LHCN-M2 (cell line): ENCODE measurements around the gene OSBPL9. TPM values are rescaled to one million over a fixed set of nuclear protein-coding genes. Genes with fewer than 3 reads are reported as not detected.
A peak's percentile ranks its signal among the peaks of the same experiment; 100 is the strongest.
"Not testable (repeated sequence)": the region's sequence is repeated elsewhere in the genome, so short reads cannot be mapped to it uniquely, and the experiment has no call there.

Experiments used
- DNase-seq: peaks from one replicate; pipeline ENCODE4 v3.0.0-alpha.2; 2012; ENCODE audit warnings: low read depth
- total RNA-seq: library from RNA; depleted of rRNA; stranded (reverse); fragments of >200 nt; gene quantifications from 2 replicates; pipeline ENCODE4 v1.2.3, GENCODE V29; 2014

Gene OSBPL9
- total RNA-seq, 1 experiment from 2014 or later, result 35.1 TPM

- peak; percentile 88 for DNase-seq
Observed at GRCh38 chr1:51636764-51637522, 20.1 kb downstream of the OSBPL9 start.

- DNase-seq, result no peak
Observed at GRCh38 chr1:51638350-51638749, 21.5 kb downstream of the OSBPL9 start.

- DNase-seq, result no peak
Observed at GRCh38 chr1:51639694-51640093, 22.8 kb downstream of the OSBPL9 start.

GRCh38 chr1:51641096-51641495, 24.2 kb downstream of the OSBPL9 start:
- no peak for DNase-seq

GRCh38 chr1:51642739-51643142, 25.8 kb downstream of the OSBPL9 start:
- DNase-seq, result peak; percentile 87

- no peak for DNase-seq
Observed at GRCh38 chr1:51643362-51643761, 26.5 kb downstream of the OSBPL9 start.

- DNase-seq, result no peak
Observed at GRCh38 chr1:51644020-51644419, 27.1 kb downstream of the OSBPL9 start.

- DNase-seq, result peak; percentile 64
Observed at GRCh38 chr1:51644533-51645197, 27.8 kb downstream of the OSBPL9 start.

- not testable (repeated sequence) for DNase-seq
Observed at GRCh38 chr1:51646592-51646991, 29.7 kb downstream of the OSBPL9 start.

- DNase-seq, result peak; percentile 48
Observed at GRCh38 chr1:51648180-51649109, 31.6 kb downstream of the OSBPL9 start.

GRCh38 chr1:51649593-51650091, 32.8 kb downstream of the OSBPL9 start:
- DNase-seq, result no peak

GRCh38 chr1:51650198-51650597, 33.3 kb downstream of the OSBPL9 start:
- no peak for DNase-seq

GRCh38 chr1:51651552-51651942, 34.7 kb downstream of the OSBPL9 start:
- DNase-seq, result no peak

- no peak for DNase-seq
Observed at GRCh38 chr1:51652599-51652998, 35.7 kb downstream of the OSBPL9 start.

- no peak for DNase-seq
Observed at GRCh38 chr1:51653127-51653526, 36.2 kb downstream of the OSBPL9 start.

GRCh38 chr1:51654000-51654399, 37.1 kb downstream of the OSBPL9 start:
- DNase-seq, result no peak

GRCh38 chr1:51656374-51656773, 39.5 kb downstream of the OSBPL9 start:
- DNase-seq, result no peak

GRCh38 chr1:51660580-51660979, 43.7 kb downstream of the OSBPL9 start:
- DNase-seq, result no peak

GRCh38 chr1:51661081-51661518, 44.2 kb downstream of the OSBPL9 start:
- peak; percentile 96 for DNase-seq

GRCh38 chr1:51663105-51663504, 46.2 kb downstream of the OSBPL9 start:
- DNase-seq, result no peak

GRCh38 chr1:51663721-51664120, 46.8 kb downstream of the OSBPL9 start:
- DNase-seq, result no peak
